ENCODE results near the gene RPS27L. TPM values are rescaled to one million over a fixed set of nuclear protein-coding genes. Genes with fewer than 3 reads are reported as not detected.

The RPS27L gene
- total RNA-seq, 4 donors from 2014 or later = 120 to 220 (median 172) TPM

GRCh38 chr15:63180746-63181145, 23.5 kb upstream of the RPS27L start:
- H3K9me3 ChIP-seq = no peaks in the 10 kb centered on the region
- intact Hi-C loops (cut with DNase I) = no loop called here
- H3K27ac ChIP-seq (replicated peaks in 1 of 4) = no peak overlapping the region
- H3K4me3 ChIP-seq = no peak overlapping the region
- H3K4me1 ChIP-seq = no peaks in the 10 kb centered on the region
- TF ChIP-seq EP300 (IDR thresholded peaks at IDR 0.05) (no peak), POLR2AphosphoS5 (IDR thresholded peaks at IDR 0.05) (no peak), POLR2A (IDR thresholded peaks at IDR 0.05; ENCODE audit: low read depth) (no peak), CTCF (IDR thresholded peaks at IDR 0.05) (no peak)
- WGBS = 97% methylated on average over 2 of the region's 2 CpGs
- DNase-seq (ENCODE audit: extremely low spot score) = no peak
- no peaks in the 10 kb centered on the region for H3K27me3 ChIP-seq
- H3K36me3 ChIP-seq = no peaks in the 10 kb centered on the region

DNA sequence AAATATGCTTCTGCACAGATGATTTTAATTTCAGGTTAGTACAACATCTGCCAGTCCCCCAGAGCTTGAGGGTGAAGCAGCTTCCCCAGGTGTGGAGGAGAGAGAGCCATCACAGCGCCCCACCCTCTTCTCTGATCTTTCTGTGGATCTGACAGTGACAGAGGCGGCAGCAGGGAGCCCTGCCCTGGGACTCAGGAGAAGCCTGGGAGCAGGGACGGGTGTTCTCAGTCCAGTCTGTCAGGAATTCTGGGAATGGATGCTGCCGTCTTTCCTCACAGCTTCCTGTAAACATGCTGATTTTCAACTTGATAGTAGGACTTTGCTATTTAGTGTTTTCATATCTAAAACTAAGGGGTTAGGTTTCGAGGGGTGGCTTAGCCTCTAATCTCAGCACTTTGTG, 20.8 kb upstream of the RPS27L start:
- intact Hi-C loops (cut with DNase I) = no loop called here
- Histone ChIP-seq H3K36me3 (no peaks in the 10 kb centered on the region), H3K9me3 (no peaks in the 10 kb centered on the region), H3K27me3 (no peaks in the 10 kb centered on the region), H3K4me3 (no peak overlapping the region), H3K27ac (replicated peaks in 1 of 4) (no peak overlapping the region), H3K4me1 (no peaks in the 10 kb centered on the region)
- WGBS = 59% methylated on average over 4 of the region's 5 CpGs
- no peak for TF ChIP-seq EP300 (IDR thresholded peaks at IDR 0.05)
- TF ChIP-seq POLR2A (IDR thresholded peaks at IDR 0.05; ENCODE audit: low read depth) = no peak
- TF ChIP-seq POLR2AphosphoS5 (IDR thresholded peaks at IDR 0.05) = no peak
- TF ChIP-seq CTCF (IDR thresholded peaks at IDR 0.05) = no peak
- no peak for DNase-seq (ENCODE audit: extremely low spot score)

GRCh38 chr15:63176302-63176701, 19.0 kb upstream of the RPS27L start:
- Histone ChIP-seq H3K27me3 (no peaks in the 10 kb centered on the region), H3K27ac (replicated peaks in 1 of 4) (no peak overlapping the region), H3K4me1 (no peaks in the 10 kb centered on the region), H3K36me3 (no peaks in the 10 kb centered on the region), H3K9me3 (no peaks in the 10 kb centered on the region), H3K4me3 (no peak overlapping the region)
- 92% methylated on average over 3 of the region's 3 CpGs for WGBS
- no peak for TF ChIP-seq POLR2AphosphoS5 (IDR thresholded peaks at IDR 0.05)
- no peak for TF ChIP-seq EP300 (IDR thresholded peaks at IDR 0.05)
- TF ChIP-seq POLR2A (IDR thresholded peaks at IDR 0.05; ENCODE audit: low read depth) = no peak
- no peak for TF ChIP-seq CTCF (IDR thresholded peaks at IDR 0.05)
- intact Hi-C loops (cut with DNase I) = no loop called here
- no peak for DNase-seq (ENCODE audit: extremely low spot score)

- intact Hi-C loops (cut with DNase I) = no loop called here
- no peak overlapping the region for H3K4me3 ChIP-seq
- no peaks in the 10 kb centered on the region for H3K4me1 ChIP-seq
- peak; percentile 37 for DNase-seq (ENCODE audit: extremely low spot score)
- TF ChIP-seq POLR2AphosphoS5 (IDR thresholded peaks at IDR 0.05) = no peak
- TF ChIP-seq EP300 (IDR thresholded peaks at IDR 0.05) = no peak
- no peak for TF ChIP-seq POLR2A (IDR thresholded peaks at IDR 0.05; ENCODE audit: low read depth)
- no peak for TF ChIP-seq CTCF (IDR thresholded peaks at IDR 0.05)
- H3K36me3 ChIP-seq = no peaks in the 10 kb centered on the region
- H3K27me3 ChIP-seq = no peaks in the 10 kb centered on the region
- H3K9me3 ChIP-seq = no peaks in the 10 kb centered on the region
- H3K27ac ChIP-seq (replicated peaks in 1 of 4) = no peak overlapping the region
- WGBS = 79% methylated on average over 3 of the region's 3 CpGs
Observed at GRCh38 chr15:63172851-63173451, 15.7 kb upstream of the RPS27L start.

GRCh38 chr15:63172376-63172775, 15.1 kb upstream of the RPS27L start:
- no peaks in the 10 kb centered on the region for H3K27me3 ChIP-seq
- H3K4me1 ChIP-seq = no peaks in the 10 kb centered on the region
- no peaks in the 10 kb centered on the region for H3K36me3 ChIP-seq
- DNase-seq (ENCODE audit: extremely low spot score) = peak; percentile 57
- H3K4me3 ChIP-seq = no peak overlapping the region
- H3K27ac ChIP-seq (replicated peaks in 1 of 4) = no peak overlapping the region
- intact Hi-C loops (cut with DNase I) = no loop called here
- H3K9me3 ChIP-seq = no peaks in the 10 kb centered on the region
- no peak for TF ChIP-seq EP300 (IDR thresholded peaks at IDR 0.05)
- no peak for TF ChIP-seq CTCF (IDR thresholded peaks at IDR 0.05)
- TF ChIP-seq POLR2AphosphoS5 (IDR thresholded peaks at IDR 0.05) = no peak
- no peak for TF ChIP-seq POLR2A (IDR thresholded peaks at IDR 0.05; ENCODE audit: low read depth)
- 97% methylated on average over 5 of the region's 5 CpGs for WGBS

Measured in esophagus muscularis mucosa (tissue), 4 donors.